ENCODE measurements around the gene HEXB.
"Not testable (repeated sequence)": the region's sequence is repeated elsewhere in the genome, so short reads cannot be mapped to it uniquely, and the experiment has no call there.

Gene HEXB

GRCh38 chr5:74738406-74738805, 53.4 kb downstream of the HEXB start:
- no peak for DNase-seq (ENCODE audit: low spot score)

GRCh38 chr5:74748742-74749141, 63.7 kb downstream of the HEXB start:
- DNase-seq (ENCODE audit: low spot score) = not testable (repeated sequence)

GRCh38 chr5:74761241-74761640, 76.2 kb downstream of the HEXB start:
- no peak for DNase-seq (ENCODE audit: low spot score)

- peak; percentile 30 for DNase-seq (ENCODE audit: low spot score)
These were observed 77.6 kb downstream of the HEXB start for GRCh38 chr5:74762599-74762998.

DNA sequence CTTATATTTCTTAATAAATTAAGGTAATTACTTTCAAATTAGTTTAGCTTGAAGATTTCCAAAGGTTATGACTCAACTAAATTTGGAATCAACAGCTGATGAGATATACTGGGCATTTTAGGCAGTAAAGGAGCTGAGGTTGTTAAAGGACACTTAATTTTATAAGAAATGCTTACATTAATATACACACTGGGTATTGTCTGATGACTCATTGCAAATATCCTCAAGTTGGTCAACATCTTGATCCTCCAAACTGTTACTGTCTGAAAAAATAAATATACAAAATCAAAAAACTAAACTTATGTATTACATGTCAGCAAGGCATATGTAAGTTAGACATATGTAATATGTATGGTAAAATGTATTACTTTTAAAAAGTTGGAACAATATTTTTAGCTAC, 78.5 kb downstream of the HEXB start:
- no peak for DNase-seq (ENCODE audit: low spot score)

GRCh38 chr5:74765201-74765600, 80.2 kb downstream of the HEXB start:
- DNase-seq (ENCODE audit: low spot score) = no peak

GRCh38 chr5:74765929-74766328, 80.9 kb downstream of the HEXB start:
- DNase-seq (ENCODE audit: low spot score) = no peak

GRCh38 chr5:74766418-74766848, 81.4 kb downstream of the HEXB start:
- peak; percentile 14 for DNase-seq (ENCODE audit: low spot score)

DNA sequence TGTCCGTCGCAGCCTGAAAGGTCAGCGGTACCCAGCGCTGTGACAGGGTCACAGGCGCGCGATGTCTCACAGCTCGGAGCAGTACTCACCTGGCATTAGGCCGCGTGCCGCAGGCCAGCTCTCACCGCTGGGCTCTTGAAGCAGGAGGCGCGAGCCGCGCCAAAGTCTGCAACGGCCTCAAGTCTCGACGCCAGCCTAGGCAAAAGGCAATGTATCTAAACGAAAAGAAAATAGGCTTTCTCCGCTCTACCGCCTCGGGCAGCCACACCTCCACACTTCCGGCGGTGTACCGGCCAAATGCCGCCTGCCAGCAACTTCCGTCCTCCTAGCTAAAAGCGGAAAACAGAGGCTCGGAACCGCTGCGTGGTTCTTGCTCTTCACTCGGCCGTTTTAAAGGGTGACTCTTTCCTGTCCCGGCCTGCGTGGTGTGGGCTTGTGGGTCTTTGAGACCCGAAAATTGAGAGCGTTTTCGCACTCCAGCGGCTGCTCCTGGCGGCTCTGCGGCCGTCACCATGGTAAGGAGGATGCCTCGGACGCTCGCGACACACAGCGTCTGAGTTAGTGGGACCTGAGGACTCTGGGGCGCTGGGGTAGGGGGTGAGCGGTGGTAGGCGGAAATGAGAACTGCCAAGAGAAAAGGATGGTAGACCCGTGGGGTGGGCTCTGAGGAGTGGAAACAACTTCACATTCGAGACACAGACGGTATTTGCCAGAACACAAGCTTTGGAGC, 82.0 kb downstream of the HEXB start, which contains the start of the genes GFM2 and NSA2:
Gene GFM2, minus strand, starts transcription at position 269 of the 730 bp plus-strand sequence. CDS start 3,375 bp downstream, outside the sequence.
Gene NSA2, plus strand, starts transcription at position 401 of the 730 bp plus-strand sequence. Its CDS starts 112 bp downstream, at position 513.
- DNase-seq (ENCODE audit: low spot score) = peak; percentile 76

- DNase-seq (ENCODE audit: low spot score) = peak; percentile 29
These were observed 82.5 kb downstream of the HEXB start for GRCh38 chr5:74767579-74767913.

Data from hepatic stellate cell (primary cell).